ENCODE data around the gene ZEB1.

DNA sequence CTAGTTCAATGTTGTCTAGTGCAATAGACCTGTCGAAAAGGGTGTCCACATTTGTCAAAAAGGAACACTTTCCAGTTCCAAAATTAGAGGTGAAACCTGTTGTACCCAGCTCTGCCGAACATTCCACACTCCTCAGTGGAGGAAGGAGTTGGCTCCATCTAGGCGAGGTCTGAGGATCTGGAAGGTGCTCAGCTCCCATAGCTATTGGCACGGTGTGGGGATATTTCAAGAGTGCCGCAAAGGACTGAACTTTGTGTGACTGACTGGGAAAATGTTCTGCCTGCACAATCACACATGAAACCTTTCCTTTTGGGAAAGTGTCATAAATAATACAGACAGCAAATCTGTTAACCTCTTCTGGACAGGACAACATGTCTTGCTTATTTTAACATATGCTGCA lies 48.1 kb upstream of the ZEB1 start:
- TF ChIP-seq, protein P1, sequence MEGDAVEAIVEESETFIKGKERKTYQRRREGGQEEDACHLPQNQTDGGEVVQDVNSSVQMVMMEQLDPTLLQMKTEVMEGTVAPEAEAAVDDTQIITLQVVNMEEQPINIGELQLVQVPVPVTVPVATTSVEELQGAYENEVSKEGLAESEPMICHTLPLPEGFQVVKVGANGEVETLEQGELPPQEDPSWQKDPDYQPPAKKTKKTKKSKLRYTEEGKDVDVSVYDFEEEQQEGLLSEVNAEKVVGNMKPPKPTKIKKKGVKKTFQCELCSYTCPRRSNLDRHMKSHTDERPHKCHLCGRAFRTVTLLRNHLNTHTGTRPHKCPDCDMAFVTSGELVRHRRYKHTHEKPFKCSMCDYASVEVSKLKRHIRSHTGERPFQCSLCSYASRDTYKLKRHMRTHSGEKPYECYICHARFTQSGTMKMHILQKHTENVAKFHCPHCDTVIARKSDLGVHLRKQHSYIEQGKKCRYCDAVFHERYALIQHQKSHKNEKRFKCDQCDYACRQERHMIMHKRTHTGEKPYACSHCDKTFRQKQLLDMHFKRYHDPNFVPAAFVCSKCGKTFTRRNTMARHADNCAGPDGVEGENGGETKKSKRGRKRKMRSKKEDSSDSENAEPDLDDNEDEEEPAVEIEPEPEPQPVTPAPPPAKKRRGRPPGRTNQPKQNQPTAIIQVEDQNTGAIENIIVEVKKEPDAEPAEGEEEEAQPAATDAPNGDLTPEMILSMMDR (conservative IDR thresholded peaks at IDR 0.05): no peak
- no peak for TF ChIP-seq EZH2 (IDR thresholded peaks at IDR 0.05; ENCODE audit: low read depth)

Data from PC-9 (cell line).